Nephron (organoid): Measurements from ENCODE around the gene OR51E2.
"Not testable (repeated sequence)": the region's sequence is repeated elsewhere in the genome, so short reads cannot be mapped to it uniquely, and the experiment has no call there.

Experiments used
- H3K27ac Mint-ChIP-seq, 3 experiments: 2 replicates each; pipeline ENCODE4 v1.8.0; 2020; ENCODE audit warnings: mixed read lengths in 3 of 3, mild to moderate bottlenecking in 2 of 3, moderate library complexity in 1 of 3
- H3K27me3 Mint-ChIP-seq: 2 replicates; pipeline ENCODE4 v1.8.0; 2021; ENCODE audit warnings: low read depth, mild to moderate bottlenecking, moderate library complexity, mixed read lengths
- H3K36me3 Mint-ChIP-seq: 2 replicates; pipeline ENCODE4 v1.8.0; 2020; ENCODE audit warnings: low read depth, mixed read lengths
- H3K4me1 Mint-ChIP-seq: 2 replicates; pipeline ENCODE4 v1.8.0; 2020; ENCODE audit warnings: mixed read lengths
- H3K4me3 Mint-ChIP-seq, 3 experiments: 2 replicates each; pipeline ENCODE4 v1.8.0; 2020; ENCODE audit warnings: mild to moderate bottlenecking in 3 of 3, mixed read lengths in 3 of 3, moderate library complexity in 2 of 3
- H3K9me3 Mint-ChIP-seq: 2 replicates; pipeline ENCODE4 v1.8.0; 2020; ENCODE audit warnings: mixed read lengths
- TF ChIP-seq, protein P1 (sequence below), 3 experiments: fragments of 200-600 bp; sonication (generic); IDR thresholded peaks; one replicate each; pipeline ENCODE4 v1.5.0; 2021; ENCODE audit warnings: antibody characterized with exemption in 3 of 3; ENCODE audit not compliant: unreplicated experiment in 3 of 3

The OR51E2 gene, protein sequence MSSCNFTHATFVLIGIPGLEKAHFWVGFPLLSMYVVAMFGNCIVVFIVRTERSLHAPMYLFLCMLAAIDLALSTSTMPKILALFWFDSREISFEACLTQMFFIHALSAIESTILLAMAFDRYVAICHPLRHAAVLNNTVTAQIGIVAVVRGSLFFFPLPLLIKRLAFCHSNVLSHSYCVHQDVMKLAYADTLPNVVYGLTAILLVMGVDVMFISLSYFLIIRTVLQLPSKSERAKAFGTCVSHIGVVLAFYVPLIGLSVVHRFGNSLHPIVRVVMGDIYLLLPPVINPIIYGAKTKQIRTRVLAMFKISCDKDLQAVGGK

DNA sequence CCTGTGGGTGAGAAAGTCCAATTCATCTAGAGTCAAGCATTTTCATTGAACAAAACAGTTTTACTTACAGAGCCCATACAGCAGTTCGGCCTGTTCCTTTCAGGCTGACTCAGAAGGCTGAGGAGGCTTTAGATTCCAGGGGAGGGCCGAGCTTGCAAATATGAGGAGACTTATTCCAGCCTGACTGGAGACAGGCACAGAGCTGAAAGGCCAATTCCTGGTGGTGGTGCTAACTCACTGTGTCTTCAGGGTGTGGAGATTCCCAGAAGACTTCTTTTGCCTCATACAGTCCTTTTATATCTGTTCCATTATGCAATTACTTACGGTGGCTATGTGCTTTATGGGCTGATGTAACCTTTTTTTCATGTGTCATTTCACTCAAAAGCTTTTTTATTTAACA is at the start of gene OR51E2:
OR51E2 (minus strand) TSS at position 269 of the 400 bp plus-strand sequence. CDS start 15,142 bp downstream, outside the sequence.
- peaks cover 6% of the 10 kb centered on the region for H3K4me1 Mint-ChIP-seq
- TF ChIP-seq, protein P1, sequence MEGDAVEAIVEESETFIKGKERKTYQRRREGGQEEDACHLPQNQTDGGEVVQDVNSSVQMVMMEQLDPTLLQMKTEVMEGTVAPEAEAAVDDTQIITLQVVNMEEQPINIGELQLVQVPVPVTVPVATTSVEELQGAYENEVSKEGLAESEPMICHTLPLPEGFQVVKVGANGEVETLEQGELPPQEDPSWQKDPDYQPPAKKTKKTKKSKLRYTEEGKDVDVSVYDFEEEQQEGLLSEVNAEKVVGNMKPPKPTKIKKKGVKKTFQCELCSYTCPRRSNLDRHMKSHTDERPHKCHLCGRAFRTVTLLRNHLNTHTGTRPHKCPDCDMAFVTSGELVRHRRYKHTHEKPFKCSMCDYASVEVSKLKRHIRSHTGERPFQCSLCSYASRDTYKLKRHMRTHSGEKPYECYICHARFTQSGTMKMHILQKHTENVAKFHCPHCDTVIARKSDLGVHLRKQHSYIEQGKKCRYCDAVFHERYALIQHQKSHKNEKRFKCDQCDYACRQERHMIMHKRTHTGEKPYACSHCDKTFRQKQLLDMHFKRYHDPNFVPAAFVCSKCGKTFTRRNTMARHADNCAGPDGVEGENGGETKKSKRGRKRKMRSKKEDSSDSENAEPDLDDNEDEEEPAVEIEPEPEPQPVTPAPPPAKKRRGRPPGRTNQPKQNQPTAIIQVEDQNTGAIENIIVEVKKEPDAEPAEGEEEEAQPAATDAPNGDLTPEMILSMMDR (IDR thresholded peaks at IDR 0.05; ENCODE audit: unreplicated experiment in 3 of 3): no peak
- peak within 1 kb of the TSS in 1 of 3 experiments; percentile 50 for H3K27ac Mint-ChIP-seq
- H3K9me3 Mint-ChIP-seq: no peaks in the 10 kb centered on the region
- H3K36me3 Mint-ChIP-seq: no peaks in the 10 kb centered on the region
- no peaks in the 10 kb centered on the region for H3K27me3 Mint-ChIP-seq
- no peak within 1 kb of the TSS for H3K4me3 Mint-ChIP-seq

DNA sequence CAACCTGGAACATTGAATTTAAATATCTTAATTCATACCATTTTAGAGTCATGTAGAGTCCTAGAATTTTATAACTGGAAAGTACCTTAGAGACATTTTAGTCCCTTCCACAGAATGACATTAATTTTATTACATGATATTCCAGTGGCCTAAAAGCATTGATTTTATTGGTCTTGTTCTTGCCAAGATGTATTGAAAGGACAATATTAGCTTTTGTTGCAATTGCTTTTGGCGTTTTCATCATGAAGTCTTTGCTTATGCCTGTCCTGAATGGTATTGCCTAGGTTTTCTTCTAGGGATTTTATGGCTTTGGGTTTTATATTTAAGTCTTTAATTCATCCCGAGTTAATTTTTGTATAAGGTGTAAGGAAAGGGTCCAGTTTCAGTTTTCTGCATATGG is 43.1 kb upstream of the OR51E2 start:
- Mint-ChIP-seq H3K4me3 (no peak overlapping the region), H3K27me3 (no peaks in the 10 kb centered on the region), H3K36me3 (no peaks in the 10 kb centered on the region), H3K27ac (no peak overlapping the region), H3K4me1 (no peaks in the 10 kb centered on the region), H3K9me3 (no peaks in the 10 kb centered on the region)
- TF ChIP-seq, protein P1 (IDR thresholded peaks at IDR 0.05; ENCODE audit: unreplicated experiment in 3 of 3): no peak

DNA sequence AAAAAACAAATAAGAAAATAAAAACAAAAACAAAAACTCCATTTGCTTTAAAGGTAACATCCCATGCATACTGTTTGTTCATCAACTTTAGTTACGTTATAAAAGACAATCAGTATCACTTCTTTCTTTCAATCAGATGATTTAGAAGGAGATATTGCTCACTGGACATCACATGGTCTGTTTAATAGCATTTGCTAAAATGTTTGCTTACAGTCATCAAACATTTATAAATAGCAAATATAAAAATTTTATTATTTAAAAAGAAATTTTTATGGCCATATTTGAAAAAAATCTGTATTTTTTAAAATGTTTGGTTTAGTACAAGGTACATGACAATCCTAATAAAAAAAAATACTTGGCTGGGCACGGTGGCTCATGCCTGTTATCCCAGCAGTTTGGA is 29.5 kb upstream of the OR51E2 start:
- H3K27ac Mint-ChIP-seq: no peak overlapping the region
- TF ChIP-seq, protein P1 (IDR thresholded peaks at IDR 0.05; ENCODE audit: unreplicated experiment in 3 of 3): no peak
- peaks cover 3% of the 10 kb centered on the region for H3K27me3 Mint-ChIP-seq
- H3K9me3 Mint-ChIP-seq: peaks cover 2% of the 10 kb centered on the region
- H3K4me3 Mint-ChIP-seq: no peak overlapping the region
- H3K4me1 Mint-ChIP-seq: no peaks in the 10 kb centered on the region
- H3K36me3 Mint-ChIP-seq: no peaks in the 10 kb centered on the region

DNA sequence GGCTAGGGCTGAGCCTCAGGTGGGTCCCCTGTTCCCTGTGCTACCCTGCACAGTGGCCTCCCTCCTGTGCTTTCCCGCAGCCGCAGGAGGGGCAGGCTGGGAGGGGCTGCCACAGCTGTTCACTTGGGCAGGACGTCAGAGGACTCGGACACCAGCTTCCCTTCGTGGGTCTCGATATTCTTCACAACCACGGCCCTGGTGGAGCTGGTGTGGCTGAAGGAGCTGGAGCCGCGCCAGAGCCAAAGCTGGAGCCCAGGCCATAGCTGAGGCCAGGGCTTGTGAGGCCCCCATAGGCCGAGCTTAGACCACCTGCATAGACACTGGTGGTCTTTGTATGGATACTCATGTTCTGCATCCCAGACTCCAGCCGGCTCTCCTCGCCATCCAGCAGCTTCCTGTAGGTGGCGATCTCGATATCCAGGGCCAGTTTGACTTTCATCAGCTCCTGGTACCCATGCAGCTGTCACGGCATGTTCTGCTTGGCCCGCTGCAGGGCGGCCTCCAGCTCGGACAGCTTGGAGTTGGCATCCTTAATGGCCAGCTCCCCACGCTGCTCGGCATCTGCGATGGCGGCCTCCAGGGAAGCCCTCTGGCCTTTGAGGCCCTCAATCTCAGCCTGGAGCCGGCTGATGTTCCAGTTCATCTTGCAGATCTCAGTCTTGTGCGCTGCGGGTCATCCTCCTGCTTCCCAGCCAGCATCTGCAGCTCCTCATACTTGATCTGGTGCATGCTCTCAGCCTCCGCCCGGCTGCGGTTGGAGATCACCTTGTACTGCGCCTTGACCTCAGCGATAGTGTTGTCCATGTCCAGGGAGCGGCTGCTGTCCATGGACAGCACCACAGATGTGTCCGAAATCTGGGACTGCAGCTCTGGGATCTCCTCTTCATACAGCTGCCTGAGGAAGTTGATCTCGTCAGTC is 25.2 kb upstream of the OR51E2 start:
- not testable (repeated sequence) for H3K36me3 Mint-ChIP-seq, H3K9me3 Mint-ChIP-seq, H3K27ac Mint-ChIP-seq

DNA sequence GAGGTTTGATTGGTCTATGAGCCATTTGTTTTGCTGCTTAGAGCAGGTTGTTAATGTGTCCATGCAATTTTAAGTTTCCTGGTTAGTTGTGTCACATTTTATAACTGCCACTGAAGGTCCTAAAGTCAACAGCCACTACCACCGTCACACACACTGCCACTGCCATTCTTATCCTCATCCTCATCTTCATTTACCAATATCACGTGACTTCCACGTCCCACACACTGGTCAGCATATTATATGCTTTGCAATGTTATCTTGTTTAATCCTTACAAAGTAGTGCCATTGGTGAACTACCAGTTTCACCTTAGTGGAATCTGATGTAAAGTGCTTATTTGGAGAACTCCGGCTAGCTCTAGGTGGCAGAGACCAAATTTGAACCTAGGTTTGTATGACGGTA is 16.6 kb upstream of the OR51E2 start:
- no peak overlapping the region for H3K27ac Mint-ChIP-seq
- no peaks in the 10 kb centered on the region for H3K9me3 Mint-ChIP-seq
- no peak overlapping the region for H3K4me3 Mint-ChIP-seq
- H3K27me3 Mint-ChIP-seq: no peaks in the 10 kb centered on the region
- no peaks in the 10 kb centered on the region for H3K36me3 Mint-ChIP-seq
- TF ChIP-seq, protein P1 (IDR thresholded peaks at IDR 0.05; ENCODE audit: unreplicated experiment in 3 of 3): no peak
- no peaks in the 10 kb centered on the region for H3K4me1 Mint-ChIP-seq

More for the DNA sequence above, 25.2 kb upstream of the OR51E2 start:
- H3K4me1 Mint-ChIP-seq, H3K4me3 Mint-ChIP-seq, H3K27me3 Mint-ChIP-seq: not testable (repeated sequence)

DNA sequence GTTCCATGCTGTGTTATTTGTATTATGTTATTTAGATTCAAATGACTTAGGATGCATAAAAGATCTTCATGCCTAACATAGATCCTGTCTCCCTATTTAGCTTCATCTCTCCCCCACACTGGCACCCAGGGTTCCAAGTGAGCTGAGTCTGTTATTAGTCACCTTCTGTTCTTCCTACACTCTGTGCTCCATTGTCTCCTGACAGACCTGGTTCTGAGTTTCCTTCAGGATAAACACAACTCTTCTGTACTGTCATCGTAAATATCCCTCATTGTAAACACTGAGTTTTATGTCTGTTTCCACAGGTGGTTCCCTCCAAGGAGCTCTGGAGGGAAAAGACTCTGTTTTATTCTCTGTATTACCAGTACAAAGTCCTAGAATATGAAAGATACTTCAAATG is 15.6 kb upstream of the OR51E2 start:
- no peaks in the 10 kb centered on the region for H3K27me3 Mint-ChIP-seq
- no peak overlapping the region for H3K4me3 Mint-ChIP-seq

More for the DNA sequence above, 15.6 kb upstream of the OR51E2 start:
- no peak overlapping the region for H3K27ac Mint-ChIP-seq
- no peaks in the 10 kb centered on the region for H3K36me3 Mint-ChIP-seq
- no peaks in the 10 kb centered on the region for H3K9me3 Mint-ChIP-seq
- no peaks in the 10 kb centered on the region for H3K4me1 Mint-ChIP-seq
- TF ChIP-seq, protein P1 (IDR thresholded peaks at IDR 0.05; ENCODE audit: unreplicated experiment in 3 of 3): no peak
